Nephron (organoid): ENCODE measurements around the gene SNRNP70.
"Not testable (repeated sequence)": the region's sequence is repeated elsewhere in the genome, so short reads cannot be mapped to it uniquely, and the experiment has no call there.

ENCODE experiments used
- H3K27ac Mint-ChIP-seq, 3 experiments: 2 replicates each; pipeline ENCODE4 v1.8.0; 2020; ENCODE audit warnings: mixed read lengths in 3 of 3, mild to moderate bottlenecking in 2 of 3, moderate library complexity in 1 of 3
- H3K27me3 Mint-ChIP-seq: 2 replicates; pipeline ENCODE4 v1.8.0; 2021; ENCODE audit warnings: low read depth, mild to moderate bottlenecking, moderate library complexity, mixed read lengths
- H3K36me3 Mint-ChIP-seq: 2 replicates; pipeline ENCODE4 v1.8.0; 2020; ENCODE audit warnings: low read depth, mixed read lengths
- H3K4me1 Mint-ChIP-seq: 2 replicates; pipeline ENCODE4 v1.8.0; 2020; ENCODE audit warnings: mixed read lengths
- H3K4me3 Mint-ChIP-seq, 3 experiments: 2 replicates each; pipeline ENCODE4 v1.8.0; 2020; ENCODE audit warnings: mild to moderate bottlenecking in 3 of 3, mixed read lengths in 3 of 3, moderate library complexity in 2 of 3
- H3K9me3 Mint-ChIP-seq: 2 replicates; pipeline ENCODE4 v1.8.0; 2020; ENCODE audit warnings: mixed read lengths
- CTCF ChIP-seq, 3 experiments: fragments of 200-600 bp; sonication (generic); IDR thresholded peaks; one replicate each; pipeline ENCODE4 v1.5.0; 2021; ENCODE audit warnings: antibody characterized with exemption in 3 of 3; ENCODE audit not compliant: unreplicated experiment in 3 of 3

Gene SNRNP70

GRCh38 chr19:49056101-49056901 is 28.9 kb upstream of the SNRNP70 start:
- peak overlapping the region; percentile 76 to 78 (median 77) for H3K4me3 Mint-ChIP-seq
- no peaks in the 10 kb centered on the region for H3K9me3 Mint-ChIP-seq
- H3K27me3 Mint-ChIP-seq, result peaks cover 71% of the 10 kb centered on the region
- TF ChIP-seq CTCF (IDR thresholded peaks at IDR 0.05; ENCODE audit: unreplicated experiment in 3 of 3), result peak in 2 of 3 experiments; percentile 16 to 32
- H3K4me1 Mint-ChIP-seq, result peaks cover 16% of the 10 kb centered on the region
- no peaks in the 10 kb centered on the region for H3K36me3 Mint-ChIP-seq
- H3K27ac Mint-ChIP-seq, result no peak overlapping the region

- Mint-ChIP-seq H3K4me3 (peak overlapping the region; percentile 76 to 78 (median 77)), H3K27me3 (peaks cover 77% of the 10 kb centered on the region), H3K4me1 (peaks cover 16% of the 10 kb centered on the region)
- not testable (repeated sequence) for H3K36me3 Mint-ChIP-seq, H3K9me3 Mint-ChIP-seq, H3K27ac Mint-ChIP-seq
These were observed 28.2 kb upstream of the SNRNP70 start for GRCh38 chr19:49056902-49057596.

- Mint-ChIP-seq H3K4me3 (peak within 1 kb of the TSS; percentile 76 to 78 (median 77)), H3K4me1 (peaks cover 16% of the 10 kb centered on the region), H3K9me3 (no peaks in the 10 kb centered on the region), H3K27me3 (peaks cover 75% of the 10 kb centered on the region), H3K27ac (no peak within 1 kb of the TSS), H3K36me3 (no peaks in the 10 kb centered on the region)
- no peak for TF ChIP-seq CTCF (IDR thresholded peaks at IDR 0.05; ENCODE audit: unreplicated experiment in 3 of 3)
These were observed 27.5 kb upstream of the SNRNP70 start, which contains the start of gene CGB7 for GRCh38 chr19:49057636-49058234. Gene CGB7 (minus strand): TSS chr19:49057749. CDS start chr19:49055375, 2,374 bp downstream.

GRCh38 chr19:49058562-49058961 is 26.7 kb upstream of the SNRNP70 start:
- TF ChIP-seq CTCF (IDR thresholded peaks at IDR 0.05; ENCODE audit: unreplicated experiment in 3 of 3), result no peak
- Mint-ChIP-seq H3K27me3 (peaks cover 74% of the 10 kb centered on the region), H3K4me3 (peak overlapping the region in 2 of 3 experiments; percentile 16 to 78), H3K9me3 (no peaks in the 10 kb centered on the region), H3K36me3 (no peaks in the 10 kb centered on the region), H3K27ac (no peak overlapping the region), H3K4me1 (peaks cover 16% of the 10 kb centered on the region)

- H3K27ac Mint-ChIP-seq, result no peak overlapping the region
- peaks cover 69% of the 10 kb centered on the region for H3K27me3 Mint-ChIP-seq
- H3K4me3 Mint-ChIP-seq, result peak overlapping the region; percentile 1 to 8 (median 3)
- no peaks in the 10 kb centered on the region for H3K36me3 Mint-ChIP-seq
- H3K9me3 Mint-ChIP-seq, result no peaks in the 10 kb centered on the region
- TF ChIP-seq CTCF (IDR thresholded peaks at IDR 0.05; ENCODE audit: unreplicated experiment in 3 of 3), result no peak
- peaks cover 16% of the 10 kb centered on the region for H3K4me1 Mint-ChIP-seq
These were observed 26.2 kb upstream of the SNRNP70 start for GRCh38 chr19:49059053-49059452.

GRCh38 chr19:49061000-49061399 is 24.3 kb upstream of the SNRNP70 start:
- Mint-ChIP-seq H3K27me3 (peaks cover 57% of the 10 kb centered on the region), H3K4me3 (peak overlapping the region in 1 of 3 experiments; percentile 38), H3K27ac (no peak overlapping the region), H3K9me3 (no peaks in the 10 kb centered on the region), H3K4me1 (peaks cover 23% of the 10 kb centered on the region), H3K36me3 (no peaks in the 10 kb centered on the region)
- TF ChIP-seq CTCF (IDR thresholded peaks at IDR 0.05; ENCODE audit: unreplicated experiment in 3 of 3), result no peak
